ENCODE measurements around the gene TBC1D19.
"Not testable (repeated sequence)": the region's sequence is repeated elsewhere in the genome, so short reads cannot be mapped to it uniquely, and the experiment has no call there.

TBC1D19 gene

DNA sequence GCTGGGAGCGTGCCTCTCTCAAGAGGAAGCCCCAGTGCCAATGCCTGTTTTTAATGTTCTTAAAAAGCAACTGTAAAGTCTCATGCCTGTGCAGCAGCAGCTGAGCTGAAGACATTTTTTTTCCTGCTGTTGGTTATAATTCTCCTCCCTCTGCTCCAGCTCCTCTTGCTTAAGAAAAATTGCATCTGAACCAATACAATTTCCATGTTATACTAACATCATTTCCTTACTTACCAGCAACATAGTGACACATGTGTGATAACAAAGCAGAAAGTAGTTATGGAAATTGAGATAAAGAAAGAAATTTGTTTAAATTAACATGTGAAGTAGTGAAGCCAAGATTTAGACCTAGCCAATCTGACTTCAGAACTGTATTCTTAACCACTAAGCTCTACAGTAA, 101.4 kb downstream of the TBC1D19 start:
- DNase-seq (ENCODE audit: low spot score) = no peak

DNA sequence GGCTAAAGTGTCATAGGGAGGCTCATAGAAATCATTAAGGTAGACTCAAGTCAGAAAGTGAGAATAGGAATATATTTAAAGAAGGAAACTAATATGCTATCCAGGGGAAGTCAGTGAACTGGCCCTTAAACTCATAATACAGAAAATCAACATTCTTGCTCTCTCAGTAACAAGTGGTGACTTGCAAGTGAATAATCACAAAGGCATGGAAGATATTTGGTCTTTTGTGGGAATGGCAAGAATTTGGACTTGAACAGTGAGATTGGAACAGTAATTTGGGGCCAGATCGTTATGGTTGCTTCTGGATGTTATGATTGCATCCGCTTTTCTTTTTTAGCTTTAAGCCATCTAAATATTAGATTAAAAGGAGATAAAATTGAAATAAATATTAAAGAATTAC, 103.8 kb downstream of the TBC1D19 start:
- peak; percentile 53 for DNase-seq (ENCODE audit: low spot score)

GRCh38 chr4:26690506-26690905, 106.6 kb downstream of the TBC1D19 start:
- no peak for DNase-seq (ENCODE audit: low spot score)

DNA sequence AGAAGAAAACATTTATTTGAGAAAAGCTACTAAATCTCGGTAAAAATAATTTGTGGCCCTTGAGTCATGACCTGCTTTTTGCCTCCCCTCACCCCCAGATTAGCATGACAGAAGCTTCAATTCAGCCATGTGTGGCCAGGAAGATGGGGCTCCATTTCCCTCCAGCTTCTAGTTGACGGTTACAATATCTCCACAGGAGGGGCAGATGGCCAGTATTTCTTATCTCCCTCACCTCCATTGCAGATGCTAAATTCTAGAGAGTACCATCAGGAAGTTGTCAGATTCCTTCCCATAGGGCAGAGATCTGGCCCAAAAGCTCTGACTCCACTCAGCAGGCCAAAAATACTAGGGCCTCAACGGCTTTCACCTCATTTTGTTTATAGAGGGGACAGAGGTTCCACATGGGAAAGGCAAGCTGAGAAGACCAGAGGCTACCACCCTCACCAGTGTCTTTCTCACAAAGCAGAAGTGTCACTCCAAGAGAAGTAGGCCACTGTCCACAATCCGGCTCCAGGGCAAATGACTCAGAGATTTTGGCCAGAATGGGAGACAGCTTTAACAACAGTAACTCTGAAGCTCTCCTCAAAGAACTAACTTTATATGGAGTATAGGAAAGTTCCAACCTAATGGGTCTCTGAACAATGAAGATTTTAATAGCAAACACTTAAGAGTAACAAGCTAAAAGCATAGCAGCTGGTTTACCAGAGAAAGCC, 108.3 kb downstream of the TBC1D19 start:
- peak; percentile 2 for DNase-seq (ENCODE audit: low spot score)

- not testable (repeated sequence) for DNase-seq (ENCODE audit: low spot score)
These were observed 110.2 kb downstream of the TBC1D19 start for GRCh38 chr4:26694131-26694530.

- no peak for DNase-seq (ENCODE audit: low spot score)
These were observed 116.2 kb downstream of the TBC1D19 start for GRCh38 chr4:26700110-26700509.

- DNase-seq (ENCODE audit: low spot score) = no peak
These were observed 117.2 kb downstream of the TBC1D19 start for GRCh38 chr4:26701095-26701494.

DNA sequence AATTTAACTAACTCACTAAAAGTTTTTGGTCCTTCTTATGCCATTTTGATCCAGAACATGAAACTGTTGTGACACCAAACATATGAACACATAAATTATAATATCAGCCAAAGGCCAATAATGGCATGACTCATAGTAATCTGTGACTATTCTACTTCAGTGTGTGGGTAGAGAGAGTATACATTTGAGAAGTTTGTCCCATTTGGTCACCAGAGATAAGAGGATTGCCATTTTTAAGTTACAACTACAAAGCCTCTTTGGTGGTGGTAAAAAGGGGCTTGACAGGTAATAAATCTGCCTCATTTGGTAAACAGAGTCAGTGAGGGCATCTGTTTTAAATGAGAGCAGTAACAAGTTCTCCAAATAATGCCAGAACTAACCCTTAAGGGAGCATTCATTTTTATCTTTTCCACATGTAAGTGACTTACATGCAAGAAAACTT, 117.9 kb downstream of the TBC1D19 start:
- DNase-seq (ENCODE audit: low spot score) = no peak

DNA sequence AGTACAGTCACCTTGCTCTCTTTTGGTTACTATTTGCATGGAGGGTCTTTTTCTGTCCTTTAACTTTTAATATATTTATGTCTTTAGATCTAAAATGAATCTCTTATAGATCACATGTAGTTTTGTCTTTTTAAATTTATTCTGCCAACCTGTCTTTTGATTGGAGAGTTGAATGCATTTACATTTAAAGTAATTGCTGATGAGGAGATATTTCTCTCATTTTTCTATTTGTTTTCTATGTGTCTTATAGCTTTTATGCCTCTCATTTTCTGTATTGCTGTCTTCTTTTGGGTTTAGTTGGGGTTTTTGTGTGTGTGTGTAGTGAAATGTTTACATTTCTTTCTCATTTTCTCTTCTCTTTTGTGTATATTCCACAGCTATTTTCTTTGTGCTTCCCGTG, 123.5 kb downstream of the TBC1D19 start:
- no peak for DNase-seq (ENCODE audit: low spot score)

DNA sequence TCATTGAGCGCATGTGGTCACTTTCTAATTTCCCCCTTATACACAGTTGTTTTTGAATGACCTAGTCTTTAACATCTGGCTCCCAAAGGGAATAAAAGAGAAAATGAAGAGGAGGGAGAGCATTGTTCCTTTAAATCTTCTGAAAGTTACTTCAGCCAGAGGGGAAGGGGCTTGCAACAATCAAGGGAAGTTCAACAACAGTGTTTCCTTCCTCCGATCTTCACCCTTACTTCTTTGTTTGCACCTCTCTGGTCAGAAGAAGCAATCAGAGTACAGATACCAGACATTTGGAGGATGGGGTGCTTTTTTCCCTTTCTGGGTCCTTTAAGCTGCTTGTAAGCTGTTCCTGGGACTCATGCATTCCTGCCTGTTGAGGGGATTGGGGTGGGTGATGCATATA, 125.4 kb downstream of the TBC1D19 start:
- no peak for DNase-seq (ENCODE audit: low spot score)

DNA sequence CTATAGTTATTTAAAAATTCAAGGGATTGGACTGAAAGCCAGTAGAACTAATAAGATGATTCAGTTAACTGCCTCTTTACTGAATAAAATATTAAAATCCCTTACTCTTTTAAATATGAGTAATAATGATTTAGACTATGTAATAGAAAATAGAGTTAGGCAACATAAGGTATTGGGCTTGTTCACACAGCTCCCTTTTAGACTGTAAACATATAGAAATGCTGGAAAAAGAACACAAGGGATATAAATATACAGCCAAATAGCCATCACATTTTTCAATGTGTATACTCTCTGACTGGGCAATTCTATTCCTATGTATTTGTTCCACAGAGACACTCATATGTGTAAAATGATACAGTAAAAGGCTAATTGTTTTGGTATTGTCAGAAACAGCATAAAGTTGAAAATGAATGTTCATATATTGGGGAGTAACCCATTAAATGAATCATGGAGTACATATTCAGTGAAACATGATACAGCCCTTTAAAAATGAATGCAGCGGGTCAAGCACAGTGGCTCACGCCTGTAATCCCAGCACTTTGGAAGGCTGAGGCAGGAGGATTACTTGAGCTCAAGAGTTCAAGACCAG, 129.8 kb downstream of the TBC1D19 start:
- DNase-seq (ENCODE audit: low spot score) = no peak

DNA sequence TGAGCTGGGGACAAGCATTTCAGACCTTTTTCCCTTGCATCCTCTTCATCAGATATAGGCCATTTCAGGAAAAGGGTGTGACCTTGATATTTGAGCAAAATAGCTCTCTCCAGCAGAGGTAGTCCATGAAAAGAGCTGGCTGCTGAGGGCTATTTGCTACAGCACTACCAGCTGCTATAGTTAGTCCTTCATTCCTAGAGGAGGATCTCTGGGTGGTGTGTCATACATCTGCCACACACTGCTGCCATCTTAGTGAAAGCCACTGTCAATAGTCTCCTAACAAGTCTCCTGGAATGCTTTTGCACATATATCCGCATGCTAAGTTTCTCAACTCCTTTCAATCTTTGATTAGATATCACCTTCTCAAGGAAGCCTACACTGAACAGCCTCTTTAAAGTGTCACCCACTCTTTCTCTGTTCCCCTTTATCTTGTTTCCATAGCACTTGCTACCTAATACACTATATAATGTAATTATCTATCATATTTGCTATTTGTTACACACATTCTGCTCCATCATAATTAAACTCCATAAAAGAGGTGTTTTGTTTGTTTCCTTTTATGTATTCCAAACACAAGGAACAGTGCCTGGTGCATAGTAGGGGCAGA, 131.9 kb downstream of the TBC1D19 start:
- no peak for DNase-seq (ENCODE audit: low spot score)

DNA sequence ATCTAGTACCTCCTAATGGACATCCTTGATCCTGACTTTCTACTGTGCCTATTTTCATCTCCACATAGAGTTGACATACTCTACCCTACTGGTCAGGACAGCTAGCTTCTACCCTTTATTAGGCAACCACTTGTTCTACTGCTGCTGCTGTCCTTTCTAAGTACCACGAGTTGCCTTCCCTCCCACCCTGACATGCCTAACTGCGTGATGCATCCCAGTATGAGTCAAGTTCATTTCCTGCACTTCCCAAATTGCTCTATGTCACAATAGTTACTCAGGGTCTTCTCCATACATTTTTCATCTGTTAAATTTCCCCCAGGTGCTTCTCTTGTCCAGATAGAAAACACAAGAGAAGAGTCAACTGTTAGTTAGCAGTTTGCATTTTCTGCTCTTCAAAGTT, 133.4 kb downstream of the TBC1D19 start:
- DNase-seq (ENCODE audit: low spot score) = peak; percentile 11

DNA sequence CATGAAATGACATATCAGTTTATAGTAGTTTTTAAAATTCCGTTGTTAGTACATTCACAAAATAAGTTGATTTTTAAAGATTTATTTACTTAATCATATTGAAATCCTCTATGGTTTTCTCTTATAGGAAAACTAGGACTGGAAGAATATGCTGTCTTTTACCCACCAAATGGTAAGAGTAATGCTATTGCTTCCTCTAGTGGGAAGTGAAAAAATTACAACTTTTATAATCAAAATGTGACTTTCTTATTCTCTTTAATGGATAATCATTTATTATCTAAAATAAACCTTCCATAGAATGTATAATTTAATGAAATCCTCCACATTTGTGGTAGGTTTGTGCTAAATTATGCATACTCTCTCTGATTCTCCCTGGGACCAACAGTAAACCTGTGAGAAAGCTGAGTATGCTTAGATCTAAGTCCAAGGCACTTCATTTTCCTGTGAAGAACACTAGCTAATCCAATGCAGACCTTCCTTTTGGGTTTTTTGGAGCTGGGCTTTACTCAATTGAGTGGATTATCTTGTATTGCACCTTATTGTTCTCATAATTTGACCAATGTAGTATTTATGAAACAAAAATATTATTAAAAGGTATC, 136.2 kb downstream of the TBC1D19 start:
- no peak for DNase-seq (ENCODE audit: low spot score)

DNA sequence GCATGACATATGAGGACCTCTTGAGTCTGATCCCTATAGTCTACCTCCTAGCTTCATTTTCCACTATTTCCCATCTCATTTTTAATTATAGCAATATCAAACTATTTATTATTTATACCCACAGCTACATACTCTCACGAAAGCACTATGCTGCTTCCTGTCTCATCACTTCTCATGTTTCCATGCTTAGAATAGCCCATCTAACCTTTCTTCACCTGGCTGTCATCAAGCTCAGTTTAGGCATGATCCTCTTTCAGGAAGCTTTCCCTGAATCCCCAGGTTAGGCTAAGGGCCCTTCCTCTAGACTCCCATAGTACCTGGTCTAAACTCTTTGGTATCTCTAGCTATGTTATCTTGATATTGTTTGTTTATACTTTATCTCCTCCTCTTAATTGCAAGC, 137.8 kb downstream of the TBC1D19 start:
- no peak for DNase-seq (ENCODE audit: low spot score)

- DNase-seq (ENCODE audit: low spot score) = no peak
These were observed 139.3 kb downstream of the TBC1D19 start for GRCh38 chr4:26723216-26723615.

GRCh38 chr4:26724534-26724933, 140.7 kb downstream of the TBC1D19 start:
- no peak for DNase-seq (ENCODE audit: low spot score)

DNA sequence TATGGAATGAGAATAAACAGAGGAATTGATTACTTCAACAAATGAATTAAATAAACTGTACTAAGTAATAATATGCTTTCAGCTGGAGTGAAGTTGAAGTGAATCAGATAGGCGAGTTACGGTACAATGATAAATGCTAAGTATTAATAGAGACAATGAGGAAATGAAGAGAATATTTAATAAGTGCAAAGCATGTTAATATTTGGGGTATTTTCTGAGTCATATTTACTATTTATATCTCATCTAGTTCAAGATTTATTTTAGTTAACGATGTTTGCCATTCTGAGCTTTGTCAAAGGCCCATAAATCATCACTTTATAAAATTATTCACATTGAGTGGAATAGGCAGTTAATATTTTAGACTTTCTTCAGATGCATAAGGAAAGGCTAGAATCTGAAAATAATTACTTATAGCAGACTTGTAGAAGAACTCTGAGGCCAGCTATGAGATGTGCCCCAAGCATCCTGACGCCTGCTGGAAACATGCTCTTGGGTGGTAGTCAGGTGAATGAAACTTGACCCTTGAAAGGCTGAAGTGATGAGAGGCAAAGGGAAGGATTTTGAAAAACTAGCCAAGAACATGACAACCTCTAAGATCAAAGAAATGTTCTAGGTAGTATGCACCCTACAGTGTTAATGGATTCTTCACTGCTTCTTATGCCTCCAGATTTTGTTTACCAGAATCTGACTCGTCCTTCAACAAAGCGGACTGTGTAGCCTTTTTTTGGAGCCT, 142.9 kb downstream of the TBC1D19 start:
- DNase-seq (ENCODE audit: low spot score) = no peak

GRCh38 chr4:26727844-26728243, 144.0 kb downstream of the TBC1D19 start:
- no peak for DNase-seq (ENCODE audit: low spot score)

DNA sequence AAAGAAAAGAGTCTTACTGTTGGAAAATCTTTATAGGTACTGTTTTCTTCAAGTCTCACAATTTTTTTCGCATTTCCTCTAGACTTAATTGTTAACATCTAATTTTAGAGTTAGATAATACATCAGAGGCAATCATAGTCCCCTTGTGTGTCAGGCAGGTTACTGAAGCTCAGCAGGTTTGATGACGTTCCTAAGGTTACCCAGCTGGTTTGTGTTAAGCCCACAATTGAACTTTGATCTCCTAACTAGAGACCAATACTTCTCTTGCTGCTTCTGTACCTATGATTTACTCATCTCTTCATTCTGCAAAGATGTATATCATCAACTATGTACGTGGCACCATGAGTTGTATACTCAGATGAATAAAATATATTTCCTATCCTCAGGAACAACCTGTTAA, 145.1 kb downstream of the TBC1D19 start:
- no peak for DNase-seq (ENCODE audit: low spot score)

DNA sequence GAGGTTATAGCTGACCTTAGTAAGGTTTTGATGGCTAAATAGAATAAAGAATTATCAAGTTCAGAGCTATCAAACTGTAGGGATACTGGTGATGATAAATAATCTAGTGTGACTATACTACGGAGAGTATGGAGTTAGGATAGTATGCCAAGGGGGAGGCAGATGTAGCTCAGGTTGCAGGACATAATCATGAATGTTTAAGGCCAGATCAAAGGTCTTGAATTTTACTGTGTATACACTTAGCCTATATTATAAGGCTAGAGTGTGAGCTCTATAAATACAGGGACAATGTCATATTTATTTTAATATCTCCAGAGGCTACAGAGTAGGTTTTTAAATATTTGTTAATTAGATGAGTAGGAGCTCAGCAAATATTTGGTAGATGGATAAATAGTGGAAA, 145.7 kb downstream of the TBC1D19 start:
- no peak for DNase-seq (ENCODE audit: low spot score)

DNA sequence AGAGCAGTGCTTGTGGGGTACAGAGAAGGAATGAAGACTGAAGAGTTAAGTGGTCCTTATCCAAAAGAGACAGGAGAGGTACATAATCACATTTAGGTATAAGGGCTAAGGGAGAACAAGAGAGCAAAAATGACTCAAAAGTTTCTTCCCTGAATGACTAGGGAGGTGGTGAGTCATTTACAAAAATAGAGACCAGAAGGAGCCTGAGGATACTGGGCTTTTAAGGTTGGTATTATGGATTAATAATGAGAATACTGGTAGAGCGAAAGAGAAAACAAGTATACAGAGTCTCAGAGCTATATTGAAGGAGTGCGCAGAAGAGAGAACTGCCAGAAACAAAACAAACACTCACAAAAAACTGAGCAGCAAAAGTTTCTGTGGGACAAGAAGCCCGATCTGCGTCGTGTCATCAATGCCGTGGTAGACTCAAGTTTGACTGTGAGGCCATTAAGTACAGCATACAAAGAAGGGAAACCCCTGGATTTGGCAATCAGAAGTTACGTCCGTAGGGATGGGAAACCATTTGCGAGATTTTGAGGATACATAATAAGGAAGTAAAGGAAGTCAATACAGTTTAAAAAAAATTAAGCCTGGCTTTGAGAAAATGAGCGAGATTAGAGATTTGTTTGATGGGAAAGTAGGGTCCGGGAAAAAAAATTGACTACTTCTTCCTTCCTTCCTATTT, 147.6 kb downstream of the TBC1D19 start:
- no peak for DNase-seq (ENCODE audit: low spot score)

Data from hepatic stellate cell (primary cell).